GM19328 (cell line): ENCODE data around the gene TMEM222.

Source experiments
- ATAC-seq: cut with Tn5 transposase; IDR thresholded peaks from one replicate; pipeline ENCODE4 v1.9.1; 2021; ENCODE audit warnings: mild to moderate bottlenecking, moderate library complexity; ENCODE audit not compliant: unreplicated experiment

TMEM222 gene

DNA sequence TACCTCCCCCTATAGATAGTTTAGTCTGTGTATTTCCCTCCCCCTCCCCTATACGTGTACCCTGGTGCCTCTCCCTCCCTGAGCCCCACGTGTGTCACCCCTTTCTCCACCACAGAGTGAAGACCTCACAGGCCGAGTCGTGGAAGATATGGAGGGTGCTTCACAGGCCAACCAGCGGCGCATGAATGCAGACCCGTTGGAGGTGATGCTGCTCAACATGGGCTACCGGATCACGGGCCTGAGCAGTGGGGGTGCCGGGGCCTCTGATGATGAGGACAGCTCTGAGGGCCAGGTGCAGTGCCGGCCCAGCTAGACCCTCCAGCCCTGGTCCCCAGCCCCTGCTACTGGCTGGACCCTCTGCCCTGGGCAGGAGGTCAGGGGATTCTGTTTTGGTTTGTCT is 15.9 kb upstream of the TMEM222 start:
- no peak for ATAC-seq

DNA sequence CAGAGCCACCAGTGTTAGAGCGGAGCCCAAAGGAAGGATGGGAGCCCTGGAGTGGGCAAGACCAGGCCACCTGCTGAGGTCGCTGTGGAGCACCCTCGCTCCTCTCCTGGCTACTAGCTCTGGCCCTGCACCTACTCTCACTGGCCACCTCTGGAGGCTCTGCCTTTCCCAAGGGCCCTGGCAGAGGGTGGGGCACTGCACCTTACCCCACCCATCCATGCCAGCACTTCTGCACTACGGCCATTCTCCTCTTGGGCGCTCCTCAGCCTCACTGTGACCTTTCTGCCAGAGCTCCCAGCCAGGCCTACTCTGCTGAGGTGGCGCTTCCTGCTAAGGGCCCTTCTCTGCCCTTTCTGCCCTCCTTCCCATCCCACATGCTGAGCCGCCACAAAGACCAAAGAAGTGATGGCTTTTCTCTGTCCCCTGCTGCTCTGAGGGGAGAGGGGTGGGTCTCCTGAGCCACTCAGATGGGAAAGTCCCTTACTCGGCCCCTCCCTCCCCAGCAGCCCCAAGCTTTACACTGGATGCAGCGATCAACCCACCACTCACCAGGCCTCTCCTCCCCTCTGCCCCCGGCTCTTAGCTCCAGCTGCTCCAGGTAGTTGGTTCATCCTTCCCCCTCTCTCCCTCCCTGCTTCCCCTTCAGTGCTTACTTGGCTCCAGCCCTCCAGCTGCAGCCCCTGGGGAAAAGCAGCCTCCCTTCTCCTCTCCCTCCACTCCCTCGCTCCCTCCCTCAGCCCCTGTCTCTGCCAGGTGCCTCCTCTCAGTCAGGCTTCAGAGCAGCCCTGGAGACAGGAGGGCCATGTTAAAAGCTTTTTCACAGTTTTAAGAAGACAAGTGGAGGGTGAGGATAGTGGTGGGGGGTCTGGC is 14.8 kb upstream of the TMEM222 start:
- no peak for ATAC-seq

DNA sequence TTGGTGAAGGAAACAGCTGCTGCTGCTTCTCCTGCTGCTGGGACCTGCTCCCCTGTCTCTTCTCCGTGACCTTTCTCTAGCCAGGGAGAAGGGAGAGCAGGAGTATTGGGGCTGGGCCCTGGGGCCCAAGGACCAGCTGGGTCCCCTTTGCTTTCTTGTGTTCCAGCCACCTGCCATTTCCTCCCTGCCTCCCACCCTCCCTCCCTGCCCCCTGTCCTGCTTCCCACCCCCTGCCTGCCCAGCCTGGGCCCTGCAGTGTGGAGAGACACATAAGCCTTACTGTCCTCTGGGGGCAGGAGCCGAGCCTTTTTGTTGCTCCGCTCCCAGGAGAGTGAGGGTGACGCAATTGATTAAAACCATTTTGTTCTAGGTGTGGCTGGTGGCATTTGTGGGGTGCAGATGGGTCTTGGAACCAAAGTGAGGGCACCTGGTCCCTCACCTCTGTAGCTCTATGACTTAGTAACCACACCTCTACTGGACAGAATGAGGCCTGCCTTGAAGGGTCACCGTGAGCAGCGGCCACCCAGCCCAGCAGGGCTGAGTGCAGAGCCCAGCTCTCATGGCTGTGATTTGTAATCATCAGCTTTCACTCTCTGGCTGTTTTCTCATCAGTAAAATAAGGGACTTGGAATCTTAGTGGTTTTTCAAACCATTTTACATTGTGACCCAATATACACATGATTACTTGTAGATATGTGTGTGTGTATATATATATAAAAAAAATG is 13.9 kb upstream of the TMEM222 start:
- ATAC-seq, result no peak

DNA sequence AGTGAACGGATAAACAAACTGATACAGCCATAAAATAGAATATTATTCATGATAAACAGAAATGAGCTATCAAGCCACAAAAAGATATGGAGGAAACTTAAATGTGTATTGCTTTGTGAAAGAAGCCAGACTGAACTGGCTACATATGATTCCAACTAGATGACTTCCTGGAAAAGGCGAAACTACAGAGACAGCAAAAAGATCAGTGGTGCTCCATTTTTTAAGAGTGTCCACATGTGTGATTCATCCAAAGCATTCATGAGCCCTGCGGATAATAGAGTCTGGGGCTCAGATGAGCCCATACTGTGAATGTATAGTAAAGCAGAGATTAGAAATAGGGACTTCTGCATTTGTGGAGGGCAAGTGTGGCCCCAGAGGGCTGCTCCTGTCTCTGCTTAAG is 7.8 kb upstream of the TMEM222 start:
- ATAC-seq, result no peak

DNA sequence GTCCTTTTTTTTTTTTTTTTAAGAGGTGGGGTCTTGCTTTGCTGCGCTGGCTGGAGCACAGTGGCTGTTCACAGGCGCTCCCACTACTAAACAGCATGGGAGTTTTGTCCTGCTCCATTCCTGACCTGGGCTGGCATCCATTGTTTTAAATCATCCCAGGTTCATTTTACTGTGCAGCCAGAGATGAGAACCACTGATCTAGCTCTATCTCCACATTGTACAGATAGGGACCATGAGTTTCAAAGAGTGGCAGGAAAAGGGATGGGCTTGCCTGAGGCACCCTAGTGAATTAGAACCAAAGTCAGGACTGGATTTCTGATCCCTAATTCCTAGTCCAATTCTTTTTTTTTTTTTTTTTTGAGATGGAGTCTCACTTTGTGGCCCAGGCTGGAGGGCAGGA is 7.2 kb upstream of the TMEM222 start:
- ATAC-seq, result no peak

DNA sequence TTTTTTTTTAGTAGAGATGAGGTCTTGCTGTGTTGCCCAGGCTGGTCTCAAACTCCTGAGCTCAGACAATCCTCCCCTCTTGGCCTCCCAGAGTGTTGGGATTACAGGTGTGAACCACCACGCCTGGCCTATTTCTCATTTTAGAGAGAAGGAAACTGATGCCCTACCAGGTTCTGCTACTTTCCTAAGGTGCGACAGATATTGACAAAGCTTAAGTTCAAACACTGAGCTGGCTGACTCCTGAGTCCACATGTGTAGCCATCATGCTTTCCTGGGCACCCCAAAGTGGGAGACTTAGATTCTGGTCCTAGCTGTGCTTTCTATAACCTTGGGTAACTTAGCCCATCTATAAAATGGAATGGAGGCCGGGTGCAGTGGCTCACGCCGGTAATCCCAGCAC is 5.1 kb upstream of the TMEM222 start:
- no peak for ATAC-seq

DNA sequence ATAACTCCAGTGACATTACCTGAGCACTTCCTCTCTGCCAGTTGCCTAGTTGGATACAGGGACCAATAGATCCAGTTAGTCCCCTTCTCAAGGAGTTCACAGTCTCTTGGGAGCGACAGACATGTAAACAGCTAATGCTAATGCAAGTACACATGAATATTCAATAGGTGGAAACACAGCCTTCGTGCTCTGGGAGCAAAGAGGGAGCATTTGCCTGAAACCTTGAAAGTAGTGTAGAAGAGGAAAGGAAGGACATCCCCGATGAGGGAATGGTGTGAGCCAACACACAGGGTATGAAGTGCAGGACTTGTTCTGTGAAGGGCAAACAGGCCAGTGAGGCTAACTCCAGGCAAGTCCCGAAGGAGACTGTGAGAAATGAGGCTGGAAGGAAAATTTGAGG is 3.8 kb upstream of the TMEM222 start:
- no peak for ATAC-seq

DNA sequence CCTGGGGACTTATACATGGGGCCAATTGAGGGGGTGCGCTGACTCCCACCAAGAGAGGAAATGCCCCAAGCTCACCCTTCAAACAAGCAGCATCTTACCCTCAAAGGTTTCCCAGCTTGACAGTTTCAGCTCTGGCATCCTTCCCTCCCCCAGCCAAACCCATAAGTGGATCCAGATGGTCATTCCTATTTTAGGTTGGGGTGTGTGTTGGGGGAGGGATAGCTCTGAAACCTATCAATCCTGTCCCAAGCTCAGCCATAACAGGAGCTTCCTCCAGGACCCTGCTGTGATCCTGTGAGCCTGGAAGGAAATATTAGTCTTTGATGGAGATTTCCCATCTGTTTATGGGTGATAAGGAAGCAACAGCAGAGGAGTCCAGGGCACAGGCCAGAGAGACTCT is 3.4 kb upstream of the TMEM222 start:
- no peak for ATAC-seq

DNA sequence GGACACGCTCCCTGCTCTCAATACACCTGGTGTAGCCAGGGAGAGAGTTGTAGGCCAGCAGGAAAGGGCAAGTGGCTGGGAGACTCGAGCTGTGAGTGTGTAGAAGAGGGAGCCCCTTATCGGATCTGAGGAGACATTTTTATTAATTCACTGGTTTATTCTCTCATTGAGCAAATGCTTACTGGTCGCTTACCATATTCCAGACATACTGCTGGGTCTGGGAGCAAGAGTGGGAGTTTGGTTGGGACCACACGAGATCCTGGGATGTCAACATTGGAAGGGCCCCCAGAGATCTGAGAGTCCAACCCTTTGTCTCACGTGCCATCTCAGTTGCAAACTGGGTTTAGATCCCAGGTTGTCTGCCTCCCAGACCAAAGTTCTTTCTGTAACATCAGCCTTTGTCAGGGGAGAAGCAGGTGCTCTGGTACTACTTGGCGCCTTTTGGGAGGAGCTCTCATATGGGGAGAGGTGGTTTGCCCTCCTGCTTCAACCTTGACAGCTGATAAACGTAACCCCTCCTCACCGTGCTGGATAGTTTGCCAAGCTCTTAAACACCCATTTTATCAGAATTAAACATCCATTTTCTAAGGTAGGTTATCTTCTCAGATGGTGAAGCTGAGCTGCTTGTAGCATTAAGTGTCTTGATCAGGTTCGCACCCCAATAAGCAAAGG is 742 bp downstream of the TMEM222 start:
- no peak for ATAC-seq

DNA sequence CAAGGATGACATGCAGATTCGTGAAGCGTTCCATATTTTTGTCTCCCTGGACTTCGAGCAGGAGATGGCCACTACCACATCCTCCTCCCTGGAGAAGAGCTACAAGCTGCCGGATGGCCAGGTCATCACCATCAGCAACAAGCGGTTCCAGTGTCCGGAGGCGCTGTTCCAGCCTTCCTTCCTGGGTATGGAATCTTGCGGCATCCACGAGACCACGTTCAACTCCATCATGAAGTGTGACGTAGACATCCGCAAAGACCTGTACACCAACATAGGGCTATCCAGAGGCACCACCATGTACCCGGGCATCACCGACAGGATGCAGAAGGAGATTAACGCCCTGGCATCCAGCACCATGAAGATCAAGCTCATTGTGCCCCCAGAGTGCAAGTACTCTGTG is 3.3 kb downstream of the TMEM222 start:
- no peak for ATAC-seq

DNA sequence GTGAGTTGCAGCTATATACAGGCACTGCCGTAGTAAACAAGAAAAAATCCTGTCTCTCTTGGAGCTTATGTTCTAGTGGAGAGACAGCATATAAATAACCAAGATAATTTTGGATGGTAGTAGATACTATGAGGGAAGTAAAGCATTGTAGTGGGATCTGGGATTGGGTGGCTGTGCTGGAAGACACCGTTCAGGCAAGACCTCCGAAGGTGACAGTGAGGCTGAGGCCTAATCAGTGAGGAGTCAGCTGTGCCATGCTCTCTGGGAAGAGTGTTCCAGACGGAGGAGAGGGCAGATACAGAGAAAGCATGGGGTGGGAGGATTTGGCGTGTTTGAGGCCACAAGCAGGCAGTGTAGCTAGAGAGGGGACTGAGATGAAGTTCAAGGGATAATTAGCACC is 6.0 kb downstream of the TMEM222 start:
- no peak for ATAC-seq

DNA sequence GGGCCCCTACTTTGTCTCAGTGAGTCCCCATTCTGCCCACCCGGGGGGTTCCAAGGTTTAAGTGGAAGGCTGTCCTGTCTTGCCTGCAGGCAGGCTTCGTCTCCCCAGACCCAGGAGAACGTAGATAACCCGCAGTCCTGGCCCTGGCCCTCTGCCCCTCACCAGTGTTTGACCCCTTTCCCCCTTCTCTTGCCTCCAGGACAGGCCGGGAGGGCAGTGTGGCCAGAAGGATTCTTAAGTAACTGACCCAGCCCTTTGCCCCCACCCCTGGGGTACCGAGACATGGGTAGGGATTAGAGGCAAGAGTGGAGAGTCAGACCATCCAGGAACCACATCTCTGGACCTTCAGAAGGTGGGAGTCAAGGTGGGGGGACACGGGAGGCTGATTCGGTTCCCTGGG is 8.8 kb downstream of the TMEM222 start:
- no peak for ATAC-seq

DNA sequence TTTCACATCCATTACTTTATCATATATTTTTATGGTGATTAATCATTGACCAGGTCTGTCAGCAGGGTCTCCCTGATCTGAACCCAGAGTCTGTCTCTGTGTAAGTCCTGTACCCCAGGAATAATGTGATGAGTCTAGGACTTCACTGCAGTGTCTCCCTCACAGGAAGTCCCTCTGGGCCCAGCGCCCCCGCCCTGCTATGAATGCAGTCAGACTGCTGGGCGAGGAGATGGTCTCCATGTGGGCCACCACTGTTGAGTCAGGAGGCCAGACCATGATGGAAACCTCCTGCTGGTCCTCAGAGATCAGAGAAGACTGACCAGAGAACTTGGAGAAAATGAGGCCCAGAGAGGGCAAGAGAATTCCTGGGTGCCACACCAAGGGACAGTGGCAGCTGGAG is 9.5 kb downstream of the TMEM222 start:
- no peak for ATAC-seq

DNA sequence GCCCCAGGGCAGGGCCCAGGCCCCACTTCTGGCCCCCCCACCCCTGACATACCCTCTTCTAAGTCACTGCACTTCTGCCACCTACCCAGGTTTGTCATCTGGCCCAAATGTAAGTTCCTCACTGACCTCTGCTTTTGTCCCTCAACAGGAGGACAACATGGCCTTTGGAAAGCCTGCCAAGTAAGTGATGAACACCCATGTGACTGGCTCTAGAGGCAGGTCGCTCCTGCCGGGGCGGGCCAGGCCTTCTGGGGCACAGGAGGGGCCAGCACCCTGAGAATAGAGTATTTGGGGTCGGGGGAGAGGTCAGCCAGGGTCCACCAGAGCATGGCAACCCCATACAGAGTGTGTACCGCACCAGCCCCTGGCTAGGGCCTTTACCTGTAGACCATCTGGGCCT is 10.0 kb downstream of the TMEM222 start:
- no peak for ATAC-seq

DNA sequence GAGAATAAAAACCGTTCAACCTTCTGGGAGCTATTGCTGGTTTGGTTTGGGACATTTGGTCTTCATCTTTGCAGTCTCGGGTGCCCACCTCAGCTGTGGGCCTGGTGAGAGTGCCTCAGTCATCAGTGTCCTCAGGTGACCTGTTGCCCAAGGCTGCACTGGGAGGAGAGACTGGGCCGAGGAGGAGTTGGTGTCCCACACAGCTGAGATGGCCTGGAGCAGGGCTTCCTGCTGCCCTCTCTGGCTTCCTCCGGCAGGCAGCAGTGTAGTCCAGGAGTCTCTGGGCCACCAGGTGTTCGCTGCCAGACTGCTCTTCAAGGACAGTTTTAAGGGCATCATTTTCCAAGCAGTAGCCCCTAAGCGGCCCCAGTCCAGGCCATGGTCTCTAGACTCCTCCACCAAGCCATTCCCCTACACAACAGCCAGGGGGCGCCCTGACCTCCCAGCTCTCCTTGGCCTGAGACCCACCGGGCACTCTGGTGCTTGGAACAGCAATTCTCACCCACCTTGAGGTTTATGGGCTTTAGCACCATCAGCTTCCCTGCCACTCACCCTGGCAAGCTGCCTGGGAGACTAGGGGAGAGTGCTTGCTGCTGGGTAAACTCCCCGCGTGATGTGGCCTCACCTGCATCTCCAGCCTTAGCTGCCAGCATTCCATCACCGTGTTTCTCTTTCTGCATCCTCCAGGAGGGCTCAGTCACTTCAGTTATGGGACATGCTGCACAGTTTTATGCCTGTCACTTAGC is 10.7 kb downstream of the TMEM222 start:
- no peak for ATAC-seq

DNA sequence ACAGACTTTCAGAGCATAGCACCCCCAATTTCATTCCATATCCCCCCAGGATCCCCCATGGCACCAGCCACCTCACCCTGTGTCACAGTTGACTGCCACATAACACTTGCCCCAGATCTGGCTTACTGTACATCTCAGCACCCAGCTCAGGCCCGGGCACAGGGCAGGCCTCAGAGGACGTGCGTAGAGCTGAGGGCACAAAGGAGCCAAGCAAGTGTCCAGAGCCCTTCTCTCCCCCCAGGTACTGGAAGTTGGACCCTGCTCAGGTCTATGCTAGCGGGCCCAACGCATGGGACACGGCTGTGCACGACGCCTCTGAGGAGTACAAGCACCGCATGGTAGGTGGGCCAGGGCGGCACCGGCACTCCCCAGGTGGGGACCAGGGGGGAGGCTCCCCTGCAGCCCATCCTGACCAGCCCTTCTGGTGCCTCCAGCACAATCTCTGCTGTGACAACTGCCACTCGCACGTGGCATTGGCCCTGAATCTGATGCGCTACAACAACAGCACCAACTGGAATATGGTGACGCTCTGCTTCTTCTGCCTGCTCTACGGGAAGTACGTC is 11.8 kb downstream of the TMEM222 start:
- ATAC-seq, result no peak

DNA sequence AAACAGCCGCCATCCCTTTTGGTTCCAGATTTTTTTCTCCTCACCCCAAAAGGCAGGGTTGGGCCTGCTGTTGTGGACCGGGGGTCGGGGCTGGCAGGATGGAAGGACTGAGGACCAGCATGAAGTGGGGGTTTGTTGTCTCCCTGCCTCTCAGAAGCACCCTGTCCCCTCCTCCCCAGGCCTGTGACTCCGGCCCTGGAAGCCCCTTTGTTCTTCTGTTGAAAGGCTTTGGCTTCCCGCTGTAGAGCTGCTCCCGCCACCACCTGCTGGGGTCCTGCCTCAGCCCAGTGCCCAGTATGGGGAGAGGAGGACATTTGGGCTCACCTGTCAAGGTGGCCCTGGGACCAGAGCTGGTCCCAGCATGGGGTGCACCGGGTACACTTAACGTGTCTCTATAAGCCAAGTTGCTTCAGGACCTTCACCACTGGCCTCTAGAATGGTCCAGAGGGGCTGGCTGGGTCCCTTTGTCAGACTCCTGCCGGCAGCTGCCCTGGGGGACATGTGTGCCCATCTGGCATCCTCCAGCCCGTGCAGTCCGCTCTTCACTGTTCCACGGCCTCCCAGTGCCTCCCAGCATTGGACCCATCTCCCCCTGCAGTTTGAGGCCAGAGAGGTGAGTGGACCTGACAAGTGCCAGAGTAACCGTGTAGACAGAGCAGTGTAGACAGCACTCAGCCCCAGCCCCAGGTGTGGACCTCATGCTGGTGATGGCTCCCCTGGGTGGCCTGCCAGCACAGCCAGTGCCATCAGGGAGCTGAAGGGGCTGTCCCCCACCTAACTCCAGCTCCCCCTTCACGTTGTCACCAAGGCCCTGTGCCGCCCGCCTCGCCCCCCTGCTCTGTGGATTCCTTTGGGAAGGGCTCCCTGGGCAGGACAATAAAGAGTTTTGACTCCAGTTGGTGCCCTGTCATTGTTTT is 13.8 kb downstream of the TMEM222 start:
- ATAC-seq, result no peak

DNA sequence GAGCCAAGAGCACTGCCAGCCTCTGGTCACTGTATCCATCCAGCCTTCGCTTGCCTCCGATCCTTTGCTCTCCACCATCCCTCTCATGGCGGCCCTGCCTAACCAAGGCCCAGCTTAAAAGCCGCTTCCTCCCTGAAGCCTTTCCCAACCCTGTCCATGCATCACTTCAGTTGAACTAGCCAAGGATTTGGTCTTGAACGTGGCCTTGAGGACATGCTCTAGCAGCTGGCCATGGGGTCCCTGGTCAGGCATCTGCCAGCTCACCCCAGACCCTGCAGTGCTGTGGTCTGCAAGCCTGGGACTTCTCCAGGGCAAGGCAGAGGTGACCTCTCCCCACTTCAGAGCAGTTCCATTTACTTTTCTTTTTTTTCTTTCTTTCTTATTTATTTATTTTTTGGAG is 14.8 kb downstream of the TMEM222 start:
- no peak for ATAC-seq

DNA sequence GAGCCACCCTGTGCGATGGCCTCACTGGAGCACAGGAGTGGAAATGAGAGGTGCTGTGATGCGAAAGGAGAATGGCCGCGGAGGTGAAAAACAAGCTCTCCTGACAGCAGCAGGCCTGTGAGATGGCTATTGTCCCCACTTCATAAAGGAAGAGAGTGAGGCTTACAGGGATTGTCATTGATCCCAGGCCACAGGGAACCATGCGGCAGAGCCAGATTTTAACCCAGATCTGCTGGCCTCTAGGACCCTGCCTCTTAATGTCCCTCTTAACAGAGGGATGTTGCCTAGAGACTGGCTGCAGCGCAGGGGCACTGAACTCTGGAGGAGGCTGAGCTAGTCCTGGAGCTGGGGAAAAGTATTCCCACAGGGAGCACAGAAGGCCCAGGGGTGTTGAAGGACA is 16.8 kb downstream of the TMEM222 start:
- ATAC-seq, result no peak

DNA sequence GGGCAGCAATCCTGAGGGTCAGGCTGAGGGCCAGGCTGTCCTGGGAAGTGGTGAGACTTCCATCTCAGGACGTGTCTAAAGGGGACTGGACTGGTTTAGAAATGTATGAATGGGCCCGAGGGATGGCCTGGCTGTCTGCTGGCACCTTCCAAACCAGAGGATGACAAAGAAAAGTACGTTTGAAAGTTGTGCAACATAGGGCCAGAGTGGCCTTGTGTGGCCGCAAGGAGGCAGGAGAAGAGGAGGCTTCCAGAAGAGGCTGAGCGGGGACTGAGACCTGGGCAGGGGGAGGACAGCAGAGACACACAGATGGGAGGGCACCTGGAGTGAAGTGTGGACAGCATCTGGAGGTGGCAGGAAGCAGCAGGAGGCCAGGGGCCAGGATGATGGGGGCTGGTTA is 17.2 kb downstream of the TMEM222 start:
- ATAC-seq, result no peak
